Measurements from ENCODE around the gene SH3BGR.

The SH3BGR gene

GRCh38 chr21:39461419-39461818 lies 9.6 kb downstream of the SH3BGR start:
- DNase-seq = no peak

- DNase-seq = no peak
Measured at GRCh38 chr21:39463308-39463707, 11.5 kb downstream of the SH3BGR start.

GRCh38 chr21:39466584-39466983 lies 14.8 kb downstream of the SH3BGR start:
- no peak for DNase-seq

GRCh38 chr21:39467746-39468145 lies 16.0 kb downstream of the SH3BGR start:
- no peak for DNase-seq

GRCh38 chr21:39468559-39468958 lies 16.8 kb downstream of the SH3BGR start:
- DNase-seq = no peak

GRCh38 chr21:39471598-39471997 lies 19.8 kb downstream of the SH3BGR start:
- DNase-seq = no peak

GRCh38 chr21:39472786-39473185 lies 21.0 kb downstream of the SH3BGR start:
- no peak for DNase-seq

- no peak for DNase-seq
Measured at GRCh38 chr21:39474611-39475010, 22.8 kb downstream of the SH3BGR start.

- DNase-seq = no peak
Measured at GRCh38 chr21:39479164-39479813, 27.5 kb downstream of the SH3BGR start.

- DNase-seq = no peak
Measured at GRCh38 chr21:39479814-39480182, 28.0 kb downstream of the SH3BGR start.

GRCh38 chr21:39480271-39480670 lies 28.5 kb downstream of the SH3BGR start:
- no peak for DNase-seq

GRCh38 chr21:39481886-39482285 lies 30.1 kb downstream of the SH3BGR start:
- no peak for DNase-seq

- DNase-seq = no peak
Measured at GRCh38 chr21:39483917-39484316, 32.1 kb downstream of the SH3BGR start.

- DNase-seq = no peak
Measured at GRCh38 chr21:39484711-39485276, 33.0 kb downstream of the SH3BGR start.

GRCh38 chr21:39489380-39489924 lies 37.7 kb downstream of the SH3BGR start:
- no peak for DNase-seq

GRCh38 chr21:39499156-39499555 lies 47.4 kb downstream of the SH3BGR start:
- DNase-seq = no peak

GRCh38 chr21:39502631-39503030 lies 50.9 kb downstream of the SH3BGR start:
- no peak for DNase-seq

GRCh38 chr21:39503123-39503762 lies 51.5 kb downstream of the SH3BGR start:
- DNase-seq = no peak

- no peak for DNase-seq
Measured at GRCh38 chr21:39504230-39504629, 52.5 kb downstream of the SH3BGR start.

GRCh38 chr21:39510240-39510639 lies 58.5 kb downstream of the SH3BGR start:
- no peak for DNase-seq

GRCh38 chr21:39511102-39511501 lies 59.3 kb downstream of the SH3BGR start:
- no peak for DNase-seq

- no peak for DNase-seq
Measured at GRCh38 chr21:39513735-39514134, 62.0 kb downstream of the SH3BGR start.

- no peak for DNase-seq
Measured at GRCh38 chr21:39515684-39516472, 64.1 kb downstream of the SH3BGR start.
